HG02588 (cell line): ENCODE data around the gene SCART1.
"Not testable (repeated sequence)": the region's sequence is repeated elsewhere in the genome, so short reads cannot be mapped to it uniquely, and the experiment has no call there.

ENCODE experiments used
- ATAC-seq: cut with Tn5 transposase; IDR thresholded peaks from one replicate; pipeline ENCODE4 v1.9.1; 2021; ENCODE audit warnings: mild to moderate bottlenecking, moderate library complexity; ENCODE audit not compliant: unreplicated experiment

SCART1 gene

GRCh38 chr10:133431888-133432613, 21.7 kb upstream of the SCART1 start:
- ATAC-seq = not testable (repeated sequence)

GRCh38 chr10:133432789-133433188, 21.0 kb upstream of the SCART1 start:
- not testable (repeated sequence) for ATAC-seq

GRCh38 chr10:133438711-133439273, 15.0 kb upstream of the SCART1 start:
- ATAC-seq = no peak

- ATAC-seq = no peak
Measured at GRCh38 chr10:133439517-133440461, 14.0 kb upstream of the SCART1 start.

- no peak for ATAC-seq
Measured at GRCh38 chr10:133440633-133441285, 13.0 kb upstream of the SCART1 start.

- ATAC-seq = not testable (repeated sequence)
Measured at GRCh38 chr10:133441356-133441755, 12.4 kb upstream of the SCART1 start.

- ATAC-seq = no peak
Measured at GRCh38 chr10:133441780-133442179, 12.0 kb upstream of the SCART1 start.

- ATAC-seq = no peak
Measured at GRCh38 chr10:133442191-133442966, 11.4 kb upstream of the SCART1 start.

GRCh38 chr10:133442967-133443924, 10.5 kb upstream of the SCART1 start:
- no peak for ATAC-seq

- ATAC-seq = no peak
Measured at GRCh38 chr10:133444342-133445267, 9.1 kb upstream of the SCART1 start.

- no peak for ATAC-seq
Measured at GRCh38 chr10:133445268-133445732, 8.4 kb upstream of the SCART1 start.

GRCh38 chr10:133445751-133446708, 7.7 kb upstream of the SCART1 start:
- no peak for ATAC-seq

- ATAC-seq = no peak
Measured at GRCh38 chr10:133446979-133447378, 6.8 kb upstream of the SCART1 start.

- ATAC-seq = no peak
Measured at GRCh38 chr10:133448120-133448519, 5.6 kb upstream of the SCART1 start.

GRCh38 chr10:133451346-133451745, 2.4 kb upstream of the SCART1 start:
- no peak for ATAC-seq

- ATAC-seq = no peak
Measured at GRCh38 chr10:133452453-133452852, 1.3 kb upstream of the SCART1 start.
